Activated T-helper 2 cell treated with anti-CD3 and anti-CD28 coated beads, Interferon-gamma antibody, Interleukin-2, Interleukin-4, amounts not matched to agents 10 μg/mL and 5 μg/mL and 100 μg/mL, durations not matched to agents 14 hours and 24 hours and 36 hours (primary cell): Measurements from ENCODE around the gene LDHD. TPM values are rescaled to one million over a fixed set of nuclear protein-coding genes. Genes with fewer than 3 reads are reported as not detected.

Source experiments
- DNase-seq: peaks from one replicate; pipeline ENCODE4 v3.0.0; 2021; ENCODE audit warnings: low spot score
- H3K27ac Mint-ChIP-seq: one replicate; pipeline ENCODE4 v1.8.0; 2021; ENCODE audit warnings: mixed read lengths
- H3K27me3 Mint-ChIP-seq: one replicate; pipeline ENCODE4 v1.8.0; 2021; ENCODE audit warnings: low read depth, mixed read lengths
- H3K36me3 Mint-ChIP-seq: one replicate; pipeline ENCODE4 v1.8.0; 2021; ENCODE audit warnings: low read depth, mixed read lengths
- H3K4me1 Mint-ChIP-seq: one replicate; pipeline ENCODE4 v1.8.0; 2021; ENCODE audit warnings: low read depth, mixed read lengths
- H3K4me3 Mint-ChIP-seq: one replicate; pipeline ENCODE4 v1.8.0; 2021; ENCODE audit warnings: low read depth, mild to moderate bottlenecking, moderate library complexity, mixed read lengths
- H3K9me3 Mint-ChIP-seq: one replicate; pipeline ENCODE4 v1.8.0; 2021; ENCODE audit warnings: mixed read lengths
- intact Hi-C: fragments of 100-400 bp; cut with micrococcal nuclease; formaldehyde crosslinking; loops from one replicate; pipeline ENCODE4 v1.15.1; 2023
- total RNA-seq: library from RNA; stranded (reverse); gene quantifications from 2 replicates; pipeline ENCODE4 v1.2.3, GENCODE V29; 2022

The LDHD gene
- total RNA-seq, 1 donor from 2014 or later, result 0.41 TPM

DNA sequence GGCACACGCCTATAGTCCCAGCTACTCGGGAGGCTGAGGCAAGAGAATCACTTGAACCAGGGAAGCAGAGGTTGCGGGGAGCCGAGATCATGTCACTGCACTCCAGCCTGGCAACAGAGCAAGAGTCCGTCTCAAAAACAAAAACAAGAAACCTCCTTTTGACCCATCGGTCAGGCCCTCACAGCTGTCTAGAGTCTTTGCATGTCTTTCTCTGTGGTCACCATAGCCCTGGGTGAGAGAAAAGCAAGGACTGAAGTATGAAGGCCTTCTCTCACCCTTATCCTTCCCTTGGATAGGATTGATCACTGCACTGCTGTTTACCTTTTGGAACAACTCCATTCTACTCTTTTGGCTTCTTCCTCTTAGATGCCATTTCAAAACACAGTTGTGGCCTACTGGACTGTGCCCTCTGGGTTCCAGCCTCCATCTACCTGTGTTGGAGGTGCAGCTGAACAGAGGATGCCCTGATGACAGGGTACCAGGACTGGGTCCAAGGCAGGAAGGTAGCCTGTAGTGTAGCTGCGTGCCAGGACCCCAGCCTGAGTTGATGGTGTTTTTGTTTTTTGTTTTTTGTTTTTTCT lies 37.1 kb downstream of the LDHD start:
- DNase-seq, result no peak
- intact Hi-C loops, result no loop called here
- H3K36me3 Mint-ChIP-seq, result peaks cover 25% of the 10 kb centered on the region
- no peak overlapping the region for H3K4me3 Mint-ChIP-seq
- peaks cover 45% of the 10 kb centered on the region for H3K4me1 Mint-ChIP-seq
- H3K27me3 Mint-ChIP-seq, result no peaks in the 10 kb centered on the region
- no peak overlapping the region for H3K27ac Mint-ChIP-seq
- peaks cover 6% of the 10 kb centered on the region for H3K9me3 Mint-ChIP-seq

DNA sequence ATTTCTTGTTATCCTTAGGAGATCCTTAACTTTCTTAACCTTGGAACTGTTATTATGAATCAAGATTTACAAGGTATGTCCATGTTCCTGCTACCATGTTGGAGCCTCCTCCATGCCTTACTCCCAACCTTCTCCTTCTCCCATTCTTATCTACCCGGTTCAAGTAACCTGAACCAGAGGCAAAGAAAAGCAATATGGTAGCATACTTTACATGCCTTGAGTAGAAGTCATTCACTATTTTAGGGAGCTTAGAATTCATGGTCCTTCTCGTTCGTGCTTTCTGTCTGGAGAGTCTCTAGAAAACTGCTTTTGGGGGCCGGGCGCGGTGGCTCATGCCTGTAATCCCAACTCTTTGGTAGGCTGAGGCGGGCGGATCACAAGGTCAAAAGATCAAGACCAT lies 37.7 kb downstream of the LDHD start:
- no peak for DNase-seq
- intact Hi-C loops, result no loop called here
- H3K4me3 Mint-ChIP-seq, result no peak overlapping the region
- H3K27me3 Mint-ChIP-seq, result no peaks in the 10 kb centered on the region
- peaks cover 25% of the 10 kb centered on the region for H3K36me3 Mint-ChIP-seq
- peaks cover 48% of the 10 kb centered on the region for H3K4me1 Mint-ChIP-seq
- H3K9me3 Mint-ChIP-seq, result peaks cover 6% of the 10 kb centered on the region
- H3K27ac Mint-ChIP-seq, result no peak overlapping the region

DNA sequence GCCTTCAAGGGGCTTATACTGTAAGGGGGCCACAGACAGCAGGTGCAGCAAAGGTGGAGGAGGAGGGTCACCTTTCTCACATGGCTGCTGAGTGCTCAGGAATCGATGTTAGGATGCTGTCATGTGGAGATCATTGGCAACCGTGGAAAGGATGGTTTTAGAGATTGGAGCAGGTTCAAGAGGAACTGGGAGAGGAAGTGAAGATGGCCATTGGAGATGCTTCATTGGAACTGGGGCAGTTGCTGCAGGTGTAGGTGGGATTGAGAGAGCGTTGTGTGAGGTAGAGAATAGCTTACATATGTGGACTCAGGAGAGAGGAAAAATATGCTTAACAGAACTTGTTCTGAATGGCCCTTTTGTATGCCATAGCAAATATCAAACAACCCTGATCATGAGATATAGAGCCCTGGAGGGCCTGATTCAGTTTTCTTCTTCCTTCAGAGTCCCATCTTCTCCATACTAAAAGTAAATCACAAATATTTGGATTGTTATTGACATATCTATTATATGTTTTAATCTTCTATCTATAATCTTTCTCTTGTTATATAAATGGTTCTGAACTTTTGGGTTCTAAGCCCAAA lies 40.8 kb downstream of the LDHD start:
- Mint-ChIP-seq H3K4me3 (peak overlapping the region; percentile 69), H3K4me1 (peaks cover 51% of the 10 kb centered on the region), H3K36me3 (peaks cover 31% of the 10 kb centered on the region), H3K27ac (peak overlapping the region; percentile 90), H3K27me3 (no peaks in the 10 kb centered on the region), H3K9me3 (peaks cover 6% of the 10 kb centered on the region)
- DNase-seq, result no peak
- intact Hi-C loops, result loop anchor here (1.0 kb wide), 4 partner anchors 11 to 63 kb away; no protein-coding TSS in a partner anchor

DNA sequence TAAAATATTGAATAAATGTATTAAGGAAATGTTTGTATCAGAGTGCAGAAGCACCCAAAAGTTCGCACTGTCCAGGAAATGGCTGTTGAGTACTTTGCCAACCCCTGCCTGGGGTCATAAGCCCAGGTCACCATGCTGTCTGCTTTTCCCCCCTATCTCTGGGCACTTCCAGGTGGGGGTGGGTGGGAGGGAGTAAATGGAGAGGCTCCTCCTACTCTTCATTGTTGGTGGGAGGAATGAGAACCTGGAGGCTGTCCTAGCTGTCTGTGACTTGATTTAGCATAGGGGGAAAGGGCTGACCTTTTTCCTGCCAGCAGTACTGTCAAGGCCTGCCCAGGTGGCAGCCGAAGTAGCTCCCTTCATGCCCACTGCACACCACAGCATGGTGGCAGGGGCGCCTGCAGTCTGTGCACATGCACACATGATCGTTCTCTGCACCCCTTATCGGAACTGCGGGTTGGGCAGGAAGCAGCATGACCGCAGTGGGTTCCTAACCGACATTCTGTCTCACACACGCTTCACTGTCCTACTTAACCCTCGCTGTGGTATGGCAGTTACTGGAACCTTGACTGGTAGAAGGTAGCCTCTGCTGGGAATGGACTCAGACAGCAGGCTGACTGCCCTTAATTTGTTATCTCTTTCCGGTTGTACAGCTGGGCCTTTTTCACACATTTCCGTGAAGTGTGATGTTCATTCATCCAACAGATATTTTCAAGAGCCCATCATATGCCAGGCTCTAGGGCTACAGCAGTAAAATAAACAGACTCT lies 41.5 kb downstream of the LDHD start:
- DNase-seq, result peak; percentile 84
- peaks cover 55% of the 10 kb centered on the region for H3K4me1 Mint-ChIP-seq
- H3K9me3 Mint-ChIP-seq, result peaks cover 6% of the 10 kb centered on the region
- H3K4me3 Mint-ChIP-seq, result peak overlapping the region; percentile 69
- H3K27ac Mint-ChIP-seq, result peak overlapping the region; percentile 90
- no peaks in the 10 kb centered on the region for H3K27me3 Mint-ChIP-seq
- peaks cover 31% of the 10 kb centered on the region for H3K36me3 Mint-ChIP-seq
- intact Hi-C loops, result loop anchor here (1.0 kb wide), 4 partner anchors 11 to 63 kb away; no protein-coding TSS in a partner anchor

DNA sequence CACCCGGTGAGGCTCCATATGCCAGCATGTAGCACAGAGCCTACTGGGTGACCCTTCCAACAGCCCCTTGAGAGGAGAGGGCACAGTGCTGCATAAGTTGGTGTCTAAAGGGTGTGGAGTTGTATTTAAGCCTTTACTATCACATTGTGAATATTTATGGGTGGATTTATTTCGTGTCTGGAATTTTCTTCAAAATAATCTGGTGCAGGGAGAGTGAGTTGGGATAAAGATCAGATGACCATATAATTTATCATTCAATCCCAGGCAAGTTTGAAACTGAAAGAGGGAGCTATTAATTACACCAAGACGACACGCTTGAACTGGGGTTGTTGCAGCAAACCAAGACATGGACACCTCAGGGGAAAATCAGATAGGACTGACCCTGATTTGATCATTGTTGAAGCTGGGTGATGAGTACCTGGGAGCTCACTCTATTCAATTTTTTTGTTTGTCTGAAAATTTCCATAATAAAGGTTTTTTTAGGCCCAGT lies 42.2 kb downstream of the LDHD start:
- intact Hi-C loops, result no loop called here
- Mint-ChIP-seq H3K4me1 (peaks cover 58% of the 10 kb centered on the region), H3K36me3 (peaks cover 31% of the 10 kb centered on the region), H3K4me3 (no peak overlapping the region), H3K9me3 (peaks cover 6% of the 10 kb centered on the region), H3K27ac (peak overlapping the region; percentile 68), H3K27me3 (no peaks in the 10 kb centered on the region)
- DNase-seq, result no peak

DNA sequence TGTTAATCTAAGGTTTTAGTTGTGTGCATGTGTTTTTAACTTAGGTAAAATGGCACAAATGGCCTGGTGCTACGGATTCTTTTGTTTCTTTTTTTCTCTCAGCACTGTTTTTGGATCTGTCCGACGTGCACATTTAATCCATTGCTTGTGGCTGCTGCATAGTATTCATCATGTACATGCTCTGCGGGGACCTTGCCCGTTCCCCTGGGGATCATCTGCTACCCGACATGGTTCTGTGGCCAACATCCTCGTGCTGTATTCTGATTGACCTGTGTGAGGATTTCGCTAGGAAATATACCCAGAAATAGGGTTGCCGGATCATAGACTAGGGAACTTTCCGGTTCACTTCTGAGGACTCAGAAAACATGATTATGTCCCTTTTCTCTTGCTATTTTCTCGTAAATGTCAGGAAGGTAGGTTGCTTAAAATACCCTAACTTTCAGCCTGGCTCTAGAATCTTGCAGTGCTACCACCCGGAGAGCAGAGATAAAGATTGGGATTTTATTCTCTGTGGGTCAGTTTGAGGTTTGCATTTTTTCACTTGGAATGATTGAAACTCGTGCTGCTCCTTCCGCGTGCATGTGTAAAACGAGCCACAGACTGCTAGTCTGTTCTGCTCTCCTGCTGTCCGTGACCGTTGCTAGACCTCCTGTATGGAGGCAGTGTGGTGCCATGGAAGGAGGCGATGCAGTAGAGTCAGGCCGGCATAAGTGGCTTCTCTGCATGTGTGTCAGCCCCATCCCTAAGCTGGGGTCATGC lies 42.9 kb downstream of the LDHD start:
- intact Hi-C loops, result no loop called here
- Mint-ChIP-seq H3K9me3 (peaks cover 3% of the 10 kb centered on the region), H3K27ac (peak overlapping the region; percentile 68), H3K4me3 (no peak overlapping the region), H3K27me3 (no peaks in the 10 kb centered on the region), H3K36me3 (peaks cover 28% of the 10 kb centered on the region), H3K4me1 (peaks cover 55% of the 10 kb centered on the region)
- no peak for DNase-seq

DNA sequence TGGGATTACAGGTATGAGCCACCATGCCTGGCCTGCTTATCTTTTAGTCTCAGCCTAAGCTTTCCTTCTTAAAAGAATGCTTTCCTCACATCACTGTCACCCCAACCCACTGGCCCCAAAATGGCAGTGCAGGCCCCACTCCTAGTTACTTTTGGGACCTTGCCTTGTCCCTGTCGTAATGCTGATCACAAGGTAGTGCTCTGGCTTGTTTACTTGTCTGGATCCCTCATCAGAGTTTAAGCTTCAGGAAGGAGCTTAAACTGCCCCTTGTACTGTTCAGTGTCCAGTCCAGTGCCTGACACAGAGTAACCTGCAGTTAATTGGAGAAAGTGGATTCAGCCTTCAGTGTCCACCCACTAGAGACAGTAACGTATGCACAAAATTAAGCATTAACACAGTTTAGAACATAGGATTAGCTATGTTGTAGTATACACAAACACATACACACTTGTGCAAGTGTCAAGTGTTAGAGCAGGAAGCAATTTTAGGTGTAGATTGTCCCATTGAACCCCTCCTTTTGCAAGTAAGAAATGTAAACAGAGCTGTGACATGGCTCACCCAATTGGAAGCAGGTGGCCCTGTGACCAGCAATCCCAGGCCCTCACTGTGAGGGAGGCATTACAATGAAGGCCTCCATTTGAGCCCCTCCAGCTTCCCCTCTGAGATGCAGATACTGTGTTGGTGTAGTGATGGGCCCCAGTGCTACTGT lies 44.2 kb downstream of the LDHD start:
- Mint-ChIP-seq H3K36me3 (peaks cover 22% of the 10 kb centered on the region), H3K9me3 (no peaks in the 10 kb centered on the region), H3K27ac (no peak overlapping the region), H3K27me3 (no peaks in the 10 kb centered on the region), H3K4me3 (no peak overlapping the region), H3K4me1 (peaks cover 48% of the 10 kb centered on the region)
- no peak for DNase-seq
- intact Hi-C loops, result no loop called here

DNA sequence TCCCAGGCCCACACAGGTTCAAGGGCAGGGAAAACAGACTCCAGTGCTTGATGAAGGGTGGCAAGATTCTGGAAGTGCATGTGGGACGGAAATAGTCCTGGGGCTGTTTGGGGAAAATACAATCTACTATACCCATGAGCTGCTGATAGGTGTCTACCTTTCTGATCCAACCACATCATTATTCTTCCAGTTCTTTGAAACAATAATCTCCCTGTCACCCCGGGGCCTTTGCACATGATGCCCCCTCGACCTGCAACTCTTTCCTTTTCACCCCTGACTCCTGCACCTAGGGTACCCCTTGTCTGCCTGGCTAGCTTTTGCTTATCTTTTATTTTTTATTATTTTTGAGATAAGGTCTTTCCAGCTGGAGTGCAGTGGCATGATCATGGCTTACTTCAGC lies 45.0 kb downstream of the LDHD start:
- peaks cover 51% of the 10 kb centered on the region for H3K4me1 Mint-ChIP-seq

DNA sequence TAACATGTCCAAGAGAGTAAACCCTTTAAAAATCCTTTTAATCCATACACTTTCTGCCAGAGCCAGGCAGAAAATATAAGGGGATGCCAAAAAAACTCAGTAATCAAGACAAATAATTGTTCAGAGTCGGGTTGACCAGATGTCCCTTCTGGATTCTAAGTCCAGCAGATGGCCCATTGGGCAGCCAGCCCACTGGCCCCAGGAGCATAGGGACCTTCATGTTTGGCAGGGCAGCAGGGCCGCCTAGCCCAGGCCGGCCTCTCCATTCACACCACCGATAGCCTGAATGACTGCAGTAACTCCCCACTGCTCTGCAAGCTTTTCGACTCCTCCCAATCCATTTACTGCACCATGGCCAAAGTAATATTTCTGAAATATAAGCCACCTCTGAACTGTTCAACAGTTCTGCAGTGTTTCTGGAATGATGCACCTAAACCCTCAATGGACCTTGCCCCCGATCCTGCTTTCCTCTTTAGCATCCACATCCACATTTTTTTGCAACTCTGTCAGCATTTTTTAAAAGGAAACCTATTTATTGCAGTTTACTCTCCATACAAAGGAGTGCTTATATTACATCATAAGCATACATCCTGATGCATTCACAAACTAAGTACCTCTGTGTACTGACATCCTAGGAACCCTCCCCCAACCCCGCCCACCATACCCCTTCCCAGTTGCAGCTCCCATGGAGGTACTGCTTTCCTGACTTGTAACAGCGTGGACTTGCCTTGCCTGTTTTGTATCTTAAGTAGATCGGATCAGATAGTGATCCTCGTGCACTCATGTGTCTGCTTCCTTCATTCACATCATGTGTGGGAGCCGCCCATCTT lies 46.4 kb downstream of the LDHD start:
- Mint-ChIP-seq H3K27ac (no peak overlapping the region), H3K36me3 (peaks cover 9% of the 10 kb centered on the region), H3K9me3 (no peaks in the 10 kb centered on the region), H3K27me3 (no peaks in the 10 kb centered on the region), H3K4me1 (peaks cover 43% of the 10 kb centered on the region), H3K4me3 (no peak overlapping the region)
- intact Hi-C loops, result no loop called here
- no peak for DNase-seq

More for the DNA sequence above, 45.0 kb downstream of the LDHD start:
- Mint-ChIP-seq H3K4me3 (no peak overlapping the region), H3K9me3 (no peaks in the 10 kb centered on the region), H3K36me3 (peaks cover 19% of the 10 kb centered on the region), H3K27ac (no peak overlapping the region), H3K27me3 (no peaks in the 10 kb centered on the region)
- intact Hi-C loops, result no loop called here
- DNase-seq, result no peak

DNA sequence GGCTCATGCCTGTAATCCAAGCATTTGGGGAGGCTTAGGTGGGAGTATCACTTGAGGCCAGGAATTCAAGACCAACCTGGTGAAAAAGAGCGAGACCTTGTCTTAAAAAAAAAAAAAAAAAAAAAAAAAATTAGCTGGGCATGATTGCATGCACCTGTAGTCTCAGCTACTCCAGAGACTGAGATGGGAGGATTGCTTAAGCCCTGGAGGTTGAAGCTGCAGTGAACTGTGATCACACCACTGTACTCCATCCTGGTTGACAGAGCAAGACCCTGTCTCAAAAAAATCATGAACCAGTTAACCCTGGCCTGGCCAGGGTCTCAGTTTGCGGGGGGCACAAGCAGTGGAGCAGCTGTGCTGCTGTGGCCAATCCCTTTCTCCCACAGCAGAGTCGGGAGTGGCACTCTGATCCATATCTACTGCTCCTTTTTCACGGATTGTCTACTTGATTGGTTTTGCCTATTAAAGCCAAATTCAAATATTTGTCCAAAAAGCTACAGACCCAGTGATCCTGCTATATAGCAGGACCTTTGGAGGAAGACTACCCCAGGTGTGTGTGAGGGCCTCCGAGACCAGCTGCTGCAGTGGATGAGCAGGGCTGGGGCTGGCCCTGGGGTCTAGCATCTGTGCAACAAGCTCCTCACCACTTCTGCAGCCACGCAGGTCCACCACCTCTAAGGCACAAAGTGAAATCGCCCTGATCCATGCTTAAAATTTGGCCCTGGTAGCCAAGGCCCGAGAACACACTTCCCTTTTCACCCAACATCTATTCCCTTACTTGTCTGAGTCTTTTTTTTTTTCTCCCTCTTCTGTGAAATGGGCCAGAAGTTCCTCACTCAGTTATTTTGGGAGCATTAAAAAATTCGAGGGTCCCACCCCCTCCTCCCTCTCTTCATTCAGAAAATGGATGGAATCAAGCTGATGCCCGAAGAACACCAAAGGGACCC lies 48.2 kb downstream of the LDHD start:
- no peak overlapping the region for H3K4me3 Mint-ChIP-seq
- H3K27ac Mint-ChIP-seq, result no peak overlapping the region
- H3K4me1 Mint-ChIP-seq, result peaks cover 40% of the 10 kb centered on the region
- intact Hi-C loops, result no loop called here
- H3K27me3 Mint-ChIP-seq, result no peaks in the 10 kb centered on the region
- peaks cover 9% of the 10 kb centered on the region for H3K36me3 Mint-ChIP-seq
- DNase-seq, result no peak
- H3K9me3 Mint-ChIP-seq, result no peaks in the 10 kb centered on the region
